ENCODE measurements around the gene GCK. TPM values are rescaled to one million over a fixed set of nuclear protein-coding genes. Genes with fewer than 3 reads are reported as not detected.

Gene GCK
- total and polyA plus RNA-seq, 5 donors from 2014 or later, result 0.47 to 1.2 (median 0.57) TPM; not detected in 1

- H3K9me3 ChIP-seq (ENCODE audit: control insufficient read depth in 2 of 2, low read length in 2 of 2), result no peaks in the 10 kb centered on the region
- Mint-ChIP-seq H3K27me3 (peaks cover 9% of the 10 kb centered on the region), H3K4me3 (no peak overlapping the region), H3K9me3 (peaks cover 0 to 2% (median 0%) of the 10 kb centered on the region in 7 donors), H3K27ac (no peak overlapping the region), H3K4me1 (peaks cover 0 to 14% (median 0%) of the 10 kb centered on the region in 4 donors), H3K36me3 (no peaks in the 10 kb centered on the region)
- peaks cover 7% of the 10 kb centered on the region for H3K4me1 ChIP-seq (ENCODE audit: control insufficient read depth, insufficient read depth, low read length, poor library complexity, severe bottlenecking)
- no peaks in the 10 kb centered on the region for H3K36me3 ChIP-seq (ENCODE audit: control insufficient read depth, insufficient read depth, low read length)
- H3K27me3 ChIP-seq (ENCODE audit: control insufficient read depth, insufficient read depth, low read length), result no peaks in the 10 kb centered on the region
- ATAC-seq (ENCODE audit: low read depth in 2 of 2), result no peak
- H3K4me3 ChIP-seq (ENCODE audit: low read depth, low read length), result no peak overlapping the region
- DNase-seq, result no peak
- no peak overlapping the region for H3K27ac ChIP-seq (ENCODE audit: insufficient read depth, low read length, poor library complexity, severe bottlenecking)
These were observed 44.7 kb downstream of the GCK start for GRCh38 chr7:44144426-44144967.

GRCh38 chr7:44143646-44144250 lies 45.5 kb downstream of the GCK start:
- no peak for DNase-seq
- H3K36me3 Mint-ChIP-seq, result no peaks in the 10 kb centered on the region
- ATAC-seq (ENCODE audit: low read depth in 2 of 2), result no peak

GRCh38 chr7:44142028-44142427 lies 47.2 kb downstream of the GCK start:
- Histone ChIP-seq H3K9me3 (ENCODE audit: control insufficient read depth in 2 of 2, low read length in 2 of 2) (no peaks in the 10 kb centered on the region), H3K27ac (ENCODE audit: insufficient read depth, low read length, poor library complexity, severe bottlenecking) (no peak overlapping the region), H3K27me3 (ENCODE audit: control insufficient read depth, insufficient read depth, low read length) (no peaks in the 10 kb centered on the region), H3K4me1 (ENCODE audit: control insufficient read depth, insufficient read depth, low read length, poor library complexity, severe bottlenecking) (peaks cover 7% of the 10 kb centered on the region), H3K4me3 (ENCODE audit: low read depth, low read length) (no peak overlapping the region), H3K36me3 (ENCODE audit: control insufficient read depth, insufficient read depth, low read length) (no peaks in the 10 kb centered on the region)
- Mint-ChIP-seq H3K4me1 (peaks cover 0 to 14% (median 0%) of the 10 kb centered on the region in 4 donors), H3K36me3 (no peaks in the 10 kb centered on the region), H3K27ac (no peak overlapping the region), H3K4me3 (no peak overlapping the region), H3K27me3 (peaks cover 11% of the 10 kb centered on the region), H3K9me3 (peaks cover 0 to 2% (median 0%) of the 10 kb centered on the region in 7 donors)
- ATAC-seq (ENCODE audit: low read depth in 2 of 2), result no peak
- DNase-seq, result no peak

More at GRCh38 chr7:44143646-44144250, 45.5 kb downstream of the GCK start:
- Histone ChIP-seq H3K9me3 (ENCODE audit: control insufficient read depth in 2 of 2, low read length in 2 of 2) (no peaks in the 10 kb centered on the region), H3K4me3 (ENCODE audit: low read depth, low read length) (no peak overlapping the region), H3K36me3 (ENCODE audit: control insufficient read depth, insufficient read depth, low read length) (no peaks in the 10 kb centered on the region), H3K4me1 (ENCODE audit: control insufficient read depth, insufficient read depth, low read length, poor library complexity, severe bottlenecking) (peaks cover 7% of the 10 kb centered on the region), H3K27ac (ENCODE audit: insufficient read depth, low read length, poor library complexity, severe bottlenecking) (no peak overlapping the region), H3K27me3 (ENCODE audit: control insufficient read depth, insufficient read depth, low read length) (no peaks in the 10 kb centered on the region)
- H3K27me3 Mint-ChIP-seq, result peaks cover 13% of the 10 kb centered on the region
- peaks cover 0 to 14% (median 0%) of the 10 kb centered on the region in 4 donors for H3K4me1 Mint-ChIP-seq
- H3K4me3 Mint-ChIP-seq, result no peak overlapping the region
- peak overlapping the region in 1 of 3 donors; percentile 20 for H3K27ac Mint-ChIP-seq
- peaks cover 0 to 2% (median 0%) of the 10 kb centered on the region in 7 donors for H3K9me3 Mint-ChIP-seq

GRCh38 chr7:44141221-44141850 lies 47.9 kb downstream of the GCK start, which contains the start of gene MYL7:
Gene MYL7 (minus strand): TSS chr7:44141332. CDS start chr7:44141305, 27 bp downstream.
- no peaks in the 10 kb centered on the region for H3K36me3 ChIP-seq (ENCODE audit: control insufficient read depth, insufficient read depth, low read length)
- H3K4me3 ChIP-seq (ENCODE audit: low read depth, low read length), result no peak within 1 kb of the TSS
- peaks cover 6% of the 10 kb centered on the region for H3K4me1 ChIP-seq (ENCODE audit: control insufficient read depth, insufficient read depth, low read length, poor library complexity, severe bottlenecking)
- H3K27me3 Mint-ChIP-seq, result peaks cover 12% of the 10 kb centered on the region
- H3K36me3 Mint-ChIP-seq, result no peaks in the 10 kb centered on the region
- no peak within 1 kb of the TSS for H3K27ac Mint-ChIP-seq
- no peaks in the 10 kb centered on the region for H3K9me3 ChIP-seq (ENCODE audit: control insufficient read depth in 2 of 2, low read length in 2 of 2)
- H3K4me1 Mint-ChIP-seq, result peaks cover 0 to 11% (median 0%) of the 10 kb centered on the region in 4 donors
- ATAC-seq (ENCODE audit: low read depth in 2 of 2) (no peak), DNase-seq (no peak)
- peaks cover 0 to 2% (median 0%) of the 10 kb centered on the region in 7 donors for H3K9me3 Mint-ChIP-seq
- H3K4me3 Mint-ChIP-seq, result no peak within 1 kb of the TSS
- H3K27ac ChIP-seq (ENCODE audit: insufficient read depth, low read length, poor library complexity, severe bottlenecking), result no peak within 1 kb of the TSS
- H3K27me3 ChIP-seq (ENCODE audit: control insufficient read depth, insufficient read depth, low read length), result no peaks in the 10 kb centered on the region

GRCh38 chr7:44140341-44140740 lies 48.9 kb downstream of the GCK start:
- H3K4me1 ChIP-seq (ENCODE audit: control insufficient read depth, insufficient read depth, low read length, poor library complexity, severe bottlenecking), result no peaks in the 10 kb centered on the region
- peaks cover 14% of the 10 kb centered on the region for H3K27me3 Mint-ChIP-seq
- H3K27ac Mint-ChIP-seq, result no peak overlapping the region
- H3K4me3 Mint-ChIP-seq, result no peak overlapping the region
- no peak overlapping the region for H3K27ac ChIP-seq (ENCODE audit: insufficient read depth, low read length, poor library complexity, severe bottlenecking)
- no peaks in the 10 kb centered on the region for H3K9me3 ChIP-seq (ENCODE audit: control insufficient read depth in 2 of 2, low read length in 2 of 2)
- H3K36me3 ChIP-seq (ENCODE audit: control insufficient read depth, insufficient read depth, low read length), result no peaks in the 10 kb centered on the region
- ATAC-seq (ENCODE audit: low read depth in 2 of 2) (no peak), DNase-seq (no peak)
- H3K36me3 Mint-ChIP-seq, result no peaks in the 10 kb centered on the region
- peaks cover 0 to 2% (median 0%) of the 10 kb centered on the region in 7 donors for H3K9me3 Mint-ChIP-seq
- H3K4me3 ChIP-seq (ENCODE audit: low read depth, low read length), result no peak overlapping the region
- peaks cover 0 to 4% (median 0%) of the 10 kb centered on the region in 4 donors for H3K4me1 Mint-ChIP-seq
- H3K27me3 ChIP-seq (ENCODE audit: control insufficient read depth, insufficient read depth, low read length), result no peaks in the 10 kb centered on the region

GRCh38 chr7:44139311-44140010 lies 49.8 kb downstream of the GCK start:
- ATAC-seq (ENCODE audit: low read depth in 2 of 2), result no peak

GRCh38 chr7:44138698-44139097 lies 50.5 kb downstream of the GCK start:
- Histone ChIP-seq H3K27me3 (ENCODE audit: control insufficient read depth, insufficient read depth, low read length) (no peaks in the 10 kb centered on the region), H3K4me1 (ENCODE audit: control insufficient read depth, insufficient read depth, low read length, poor library complexity, severe bottlenecking) (no peaks in the 10 kb centered on the region), H3K9me3 (ENCODE audit: control insufficient read depth in 2 of 2, low read length in 2 of 2) (no peaks in the 10 kb centered on the region), H3K27ac (ENCODE audit: insufficient read depth, low read length, poor library complexity, severe bottlenecking) (no peak overlapping the region), H3K4me3 (ENCODE audit: low read depth, low read length) (no peak overlapping the region), H3K36me3 (ENCODE audit: control insufficient read depth, insufficient read depth, low read length) (no peaks in the 10 kb centered on the region)
- H3K4me3 Mint-ChIP-seq, result no peak overlapping the region
- no peak overlapping the region for H3K27ac Mint-ChIP-seq
- H3K9me3 Mint-ChIP-seq, result peaks cover 0 to 2% (median 0%) of the 10 kb centered on the region in 7 donors
- no peak for ATAC-seq (ENCODE audit: low read depth in 2 of 2)
- DNase-seq, result no peak
- no peaks in the 10 kb centered on the region for H3K36me3 Mint-ChIP-seq
- no peaks in the 10 kb centered on the region for H3K4me1 Mint-ChIP-seq
- H3K27me3 Mint-ChIP-seq, result peaks cover 14% of the 10 kb centered on the region

More at GRCh38 chr7:44139311-44140010, 49.8 kb downstream of the GCK start:
- Histone ChIP-seq H3K4me3 (ENCODE audit: low read depth, low read length) (no peak overlapping the region), H3K36me3 (ENCODE audit: control insufficient read depth, insufficient read depth, low read length) (no peaks in the 10 kb centered on the region), H3K9me3 (ENCODE audit: control insufficient read depth in 2 of 2, low read length in 2 of 2) (no peaks in the 10 kb centered on the region), H3K27me3 (ENCODE audit: control insufficient read depth, insufficient read depth, low read length) (no peaks in the 10 kb centered on the region), H3K27ac (ENCODE audit: insufficient read depth, low read length, poor library complexity, severe bottlenecking) (no peak overlapping the region), H3K4me1 (ENCODE audit: control insufficient read depth, insufficient read depth, low read length, poor library complexity, severe bottlenecking) (no peaks in the 10 kb centered on the region)
- peaks cover 0 to 2% (median 0%) of the 10 kb centered on the region in 7 donors for H3K9me3 Mint-ChIP-seq
- DNase-seq, result no peak
- H3K4me1 Mint-ChIP-seq, result no peaks in the 10 kb centered on the region
- H3K27me3 Mint-ChIP-seq, result peaks cover 14% of the 10 kb centered on the region
- H3K27ac Mint-ChIP-seq, result no peak overlapping the region
- H3K4me3 Mint-ChIP-seq, result no peak overlapping the region
- H3K36me3 Mint-ChIP-seq, result no peaks in the 10 kb centered on the region
